SKM-1 treated with dmso at 0.1 percent for 144 hours (cell line): ENCODE measurements around the gene RBMS3.

Experiments
- DNase-seq: peaks from one replicate; lab custom pipeline; 2025; ENCODE audit not compliant: unreplicated experiment; lab: John Stamatoyannopoulos, UW

Gene RBMS3

DNA sequence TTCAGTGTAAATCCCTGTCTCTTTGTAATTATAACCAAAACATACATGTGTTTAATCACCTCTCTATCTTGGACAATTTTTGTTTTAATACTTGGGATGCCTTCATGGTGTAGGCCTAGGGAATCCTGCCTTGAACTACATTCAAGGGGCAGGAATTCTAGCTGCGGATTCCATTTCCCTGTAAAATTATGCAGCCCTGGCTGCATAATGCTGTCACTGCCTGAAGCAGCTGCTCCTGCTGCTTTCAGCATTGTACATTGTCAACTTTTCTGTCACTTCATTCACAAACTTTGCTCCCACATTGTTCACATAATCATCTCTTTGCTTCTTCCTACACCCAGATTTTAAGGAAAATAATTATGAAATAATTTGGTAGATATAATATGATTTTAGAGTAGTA is 638.7 kb downstream of the RBMS3 start:
- DNase-seq, result no peak

DNA sequence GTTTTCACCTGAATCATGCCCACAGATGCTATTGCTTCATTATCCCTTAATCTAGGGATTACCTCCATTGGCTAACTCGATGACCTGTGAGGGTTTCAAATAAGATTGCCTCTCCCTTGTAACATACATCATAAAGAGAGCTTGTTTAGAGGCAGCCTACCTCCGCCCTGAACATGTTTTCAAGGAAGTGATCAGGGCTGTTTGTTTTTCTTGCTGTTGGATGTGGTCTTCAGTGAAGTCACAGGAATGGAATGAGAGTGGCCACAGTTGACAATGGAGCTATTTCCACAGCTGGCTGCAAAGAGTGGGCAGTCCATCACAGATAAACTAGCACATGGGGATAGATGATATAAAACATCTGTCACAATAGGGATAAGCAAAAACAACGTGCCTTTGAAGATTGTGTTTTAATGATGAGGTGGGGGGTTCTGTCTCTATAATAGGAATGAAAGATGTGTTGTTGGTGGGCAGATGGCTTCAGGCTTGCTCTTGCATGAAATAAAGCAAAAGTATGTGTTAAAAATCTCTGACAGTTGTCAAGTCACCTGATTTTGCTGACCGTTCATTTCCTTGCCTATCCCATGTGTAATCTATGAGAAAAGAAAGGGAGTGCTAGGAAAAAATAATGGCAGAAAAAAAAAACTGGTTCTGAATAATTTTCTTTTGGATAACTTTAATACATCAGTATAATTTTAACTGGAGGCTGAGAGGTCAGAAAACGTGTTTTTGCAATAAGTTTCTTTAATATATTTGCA is 642.3 kb downstream of the RBMS3 start:
- DNase-seq, result no peak

DNA sequence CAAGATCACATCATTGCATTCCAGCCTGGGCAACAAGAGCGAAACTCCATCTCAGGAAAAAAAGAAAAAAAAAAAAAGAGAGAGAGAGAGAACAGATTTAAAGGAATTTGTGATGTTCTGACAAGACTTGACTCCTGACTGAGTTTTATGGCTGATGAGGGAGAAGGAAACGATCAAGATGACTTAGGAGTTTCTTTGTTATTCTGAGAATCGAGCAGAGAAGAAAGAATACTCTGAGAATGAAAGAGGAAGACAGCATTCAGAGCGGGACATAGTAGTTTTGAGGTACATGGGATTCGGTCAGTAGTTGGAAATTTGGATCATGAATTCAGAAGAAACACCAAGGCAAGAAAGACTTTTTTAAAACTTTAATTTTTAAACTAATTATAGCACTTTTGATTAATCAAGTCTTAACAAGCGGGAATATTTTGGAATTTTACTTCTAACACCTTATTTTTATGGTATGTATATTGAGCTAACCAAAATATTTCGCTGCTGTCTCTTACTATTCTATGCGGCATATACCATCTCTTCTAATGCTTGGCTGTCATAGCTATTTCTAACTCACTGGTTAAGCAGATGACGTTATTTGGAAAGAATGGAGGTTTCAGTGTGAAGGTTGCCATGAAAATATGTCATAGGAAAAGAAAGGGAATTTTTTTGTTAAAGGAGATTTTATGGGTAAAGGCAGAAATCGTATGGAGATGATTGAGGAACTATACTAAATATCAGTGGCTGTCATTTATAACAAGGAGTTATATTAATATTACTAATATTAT is 644.1 kb downstream of the RBMS3 start:
- DNase-seq, result no peak

DNA sequence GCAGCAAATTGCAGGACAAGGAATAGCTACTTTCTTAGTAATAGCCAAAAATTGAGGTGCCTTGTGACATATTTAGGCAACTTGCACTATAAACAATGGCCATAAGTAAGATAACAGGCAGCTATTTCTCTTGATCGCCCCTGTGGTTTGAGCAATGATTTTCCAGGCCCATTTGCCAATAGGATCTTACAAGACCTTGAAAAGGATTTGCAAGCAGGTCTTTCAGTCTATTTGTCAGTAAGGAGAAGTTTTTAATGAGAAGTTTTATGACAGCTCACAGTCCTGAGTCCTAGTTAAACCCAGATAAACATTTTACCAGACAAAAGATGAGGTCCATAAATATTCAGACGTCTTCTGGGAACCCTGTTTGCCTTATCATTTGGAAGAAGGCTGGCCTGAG is 645.5 kb downstream of the RBMS3 start:
- DNase-seq, result no peak

DNA sequence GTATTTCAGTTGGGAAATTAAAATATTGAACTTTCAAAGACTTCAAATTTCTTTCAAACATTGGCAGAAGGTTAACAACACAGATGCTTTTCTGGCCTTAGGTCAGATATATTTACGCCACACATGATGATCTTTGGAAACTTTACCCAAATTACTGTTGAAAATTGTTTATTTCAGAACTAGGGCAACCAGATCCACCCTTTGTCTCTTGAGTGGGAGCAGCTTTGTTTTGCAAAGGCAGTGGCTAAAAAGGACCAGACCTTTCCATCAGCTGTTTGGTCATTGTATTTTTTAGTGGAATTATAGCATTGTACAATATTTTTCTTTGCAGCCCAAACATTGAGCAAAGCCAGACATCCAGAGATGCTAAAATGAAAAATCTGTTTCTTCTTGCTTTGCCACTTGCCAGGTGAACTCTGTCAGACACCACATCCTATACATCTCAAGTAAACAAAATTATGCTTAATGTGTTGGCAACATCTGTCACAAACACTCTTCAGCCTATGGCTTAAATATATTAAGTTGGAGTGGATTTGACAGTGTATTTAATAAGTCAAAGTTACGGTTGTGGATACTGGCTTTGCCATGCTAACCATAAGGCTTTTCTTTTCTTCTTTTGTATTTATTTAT is 651.9 kb downstream of the RBMS3 start:
- DNase-seq, result no peak

DNA sequence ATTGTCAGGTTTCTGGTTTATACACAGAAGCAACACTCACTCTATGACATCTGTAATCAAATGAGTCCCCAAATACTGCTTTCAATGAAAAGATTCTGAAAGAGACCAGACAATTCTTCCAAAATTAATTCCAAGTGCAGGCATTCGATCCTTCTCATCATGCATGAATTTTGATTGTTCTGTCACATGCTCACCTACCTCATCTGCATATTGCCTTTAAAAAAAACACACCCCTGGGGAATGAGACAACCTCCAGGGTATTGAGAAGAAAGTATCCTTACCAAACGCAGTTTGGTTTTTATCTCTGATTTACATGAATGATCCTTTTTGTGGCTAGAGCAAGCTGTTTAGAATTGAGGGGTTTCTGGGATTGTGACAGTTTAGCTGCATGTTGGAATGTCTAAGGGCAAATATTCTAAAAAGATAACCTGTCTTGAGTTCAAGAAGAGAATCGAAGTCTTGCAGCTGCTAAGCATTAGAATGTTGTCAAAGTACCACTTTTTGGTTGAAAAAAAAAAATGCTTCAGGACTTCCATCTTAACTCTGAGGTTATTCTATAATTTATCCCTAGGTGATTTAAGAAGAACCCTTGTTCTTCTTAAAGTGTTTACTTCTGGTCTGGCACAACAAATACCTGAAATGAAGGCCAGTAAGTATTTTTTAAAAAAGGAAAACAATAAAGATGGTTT is 653.1 kb downstream of the RBMS3 start:
- no peak for DNase-seq

DNA sequence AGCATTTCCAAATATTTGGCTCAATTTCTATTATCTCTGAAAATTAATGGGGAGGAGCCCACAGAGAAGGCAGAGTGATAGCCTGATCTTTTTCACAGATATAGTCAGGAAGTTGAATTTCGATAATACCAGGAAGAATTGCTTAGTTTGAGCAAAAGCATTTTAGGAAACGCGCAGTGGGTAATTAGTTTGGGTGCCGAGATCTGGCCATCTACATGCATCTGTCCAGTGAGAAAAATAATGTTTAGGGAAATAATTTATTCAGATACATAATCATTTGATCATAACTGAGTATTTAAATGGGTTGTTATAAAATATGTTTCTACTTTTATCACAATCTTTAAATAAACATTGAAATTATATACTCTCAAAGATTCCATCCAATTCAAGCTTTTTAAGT is 653.9 kb downstream of the RBMS3 start:
- no peak for DNase-seq

DNA sequence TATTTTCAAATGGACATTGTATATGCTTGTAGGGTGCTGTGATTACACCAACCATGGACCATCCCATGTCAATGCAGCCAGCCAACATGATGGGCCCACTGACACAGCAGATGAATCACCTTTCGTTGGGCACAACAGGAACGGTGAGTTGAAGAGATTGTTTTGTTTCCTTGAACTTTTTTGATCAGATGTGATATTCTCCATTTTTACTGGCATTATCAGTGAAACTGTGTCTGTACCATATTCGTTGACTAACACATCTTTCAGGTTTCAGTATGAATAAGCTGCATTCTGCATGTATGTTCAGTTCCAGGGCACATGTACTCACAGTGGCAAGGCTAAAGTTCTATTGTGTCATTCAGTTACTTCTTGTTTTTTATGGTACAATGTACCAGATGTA is 655.2 kb downstream of the RBMS3 start:
- DNase-seq, result no peak

DNA sequence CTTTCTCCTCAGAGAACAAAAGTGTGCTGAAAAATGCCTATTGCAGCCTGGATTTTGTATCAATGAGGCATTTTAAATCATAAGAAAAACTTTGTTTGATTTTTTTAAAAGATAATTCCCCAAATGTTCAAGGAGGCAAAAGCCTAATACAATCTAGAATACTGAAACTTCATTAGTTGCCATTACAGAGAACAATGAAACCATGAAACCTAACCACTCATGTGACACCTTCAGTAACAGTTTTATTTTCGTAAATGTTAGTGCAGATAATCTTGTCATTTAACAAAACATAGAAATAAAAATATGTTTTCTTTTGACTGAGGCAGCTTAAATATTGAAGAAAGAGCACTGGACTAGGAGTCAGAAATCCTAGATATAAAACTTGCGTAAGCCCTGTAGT is 655.9 kb downstream of the RBMS3 start:
- no peak for DNase-seq

DNA sequence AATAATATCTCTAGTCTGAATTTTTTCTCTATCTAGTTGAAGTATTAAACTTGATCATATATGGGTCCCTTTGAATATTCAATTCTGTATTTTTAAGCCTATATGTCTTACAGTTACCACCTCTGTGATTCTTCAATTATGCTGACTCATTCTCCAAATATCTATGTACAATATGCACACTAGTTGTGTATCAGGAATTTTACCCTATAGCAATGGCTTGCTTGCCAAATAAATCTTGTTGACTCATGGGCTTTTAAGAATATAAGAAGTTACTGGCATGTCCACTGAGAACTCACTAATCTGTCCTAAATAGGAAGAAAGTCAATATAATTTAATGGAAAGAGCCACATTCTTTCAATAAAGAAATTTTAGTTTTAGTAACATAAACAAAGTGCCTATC is 656.3 kb downstream of the RBMS3 start:
- no peak for DNase-seq

DNA sequence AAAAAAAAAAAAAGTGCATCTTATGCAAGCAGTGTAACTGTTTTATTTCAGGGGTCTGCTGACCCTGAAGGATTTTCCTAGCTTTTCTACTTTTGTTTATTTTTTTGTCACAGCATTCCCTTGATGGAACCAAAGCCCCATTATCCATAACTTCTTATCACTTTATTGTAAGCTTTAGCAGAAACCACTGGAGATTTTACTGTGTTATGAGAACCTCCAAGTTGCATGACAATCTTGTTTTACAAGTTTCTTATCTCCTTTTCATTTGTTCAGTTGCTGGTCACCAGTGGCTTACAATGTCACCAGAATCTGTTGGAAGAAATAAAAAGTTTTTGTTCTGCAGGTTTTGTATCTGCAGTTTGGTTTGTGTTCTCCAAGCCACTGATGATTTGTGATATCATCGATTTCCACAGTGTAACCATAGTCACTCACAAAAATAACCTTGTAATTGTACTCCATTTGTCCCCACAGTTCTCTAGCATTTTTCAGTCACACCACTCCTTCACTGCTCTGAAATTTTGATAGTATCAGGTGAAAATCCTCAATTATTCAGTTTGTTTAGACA is 660.0 kb downstream of the RBMS3 start:
- DNase-seq, result no peak

DNA sequence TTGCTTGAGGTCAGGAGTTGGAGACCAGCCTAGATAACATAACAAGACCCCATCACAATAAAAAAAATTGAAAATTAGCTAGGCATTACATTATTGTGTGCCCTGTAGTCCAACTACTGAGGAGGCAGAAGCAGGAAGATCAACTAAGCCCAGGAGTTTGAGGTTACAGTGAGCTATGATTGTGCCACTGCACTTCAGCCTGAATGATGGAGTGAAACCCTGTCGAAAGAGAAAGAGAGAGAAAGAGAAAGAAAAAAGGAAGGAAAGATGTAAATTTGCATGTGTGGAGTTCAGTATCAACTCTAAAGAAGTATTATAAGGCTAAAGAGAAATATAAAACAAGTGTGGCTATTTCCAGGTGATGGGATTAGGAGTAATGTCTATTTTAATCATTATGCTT is 661.4 kb downstream of the RBMS3 start:
- no peak for DNase-seq

DNA sequence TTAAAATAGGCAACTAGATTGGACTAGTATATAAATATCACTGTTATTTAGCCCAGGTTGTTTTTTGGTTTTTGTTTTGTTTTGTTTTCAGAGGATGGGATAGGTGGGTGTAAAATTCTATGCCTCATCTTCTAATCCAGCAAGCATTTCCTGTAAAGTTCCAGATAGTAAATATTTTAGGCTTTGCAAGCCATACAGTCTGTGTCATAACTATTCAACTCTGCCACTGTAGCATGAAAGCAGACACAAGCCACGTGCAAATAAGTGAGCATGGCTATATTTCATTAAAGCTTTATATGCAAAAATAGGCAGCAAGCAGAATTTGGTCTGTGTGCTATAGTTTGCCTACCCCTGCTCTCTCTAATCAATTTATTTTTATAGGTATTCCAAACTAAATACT is 668.3 kb downstream of the RBMS3 start:
- no peak for DNase-seq

DNA sequence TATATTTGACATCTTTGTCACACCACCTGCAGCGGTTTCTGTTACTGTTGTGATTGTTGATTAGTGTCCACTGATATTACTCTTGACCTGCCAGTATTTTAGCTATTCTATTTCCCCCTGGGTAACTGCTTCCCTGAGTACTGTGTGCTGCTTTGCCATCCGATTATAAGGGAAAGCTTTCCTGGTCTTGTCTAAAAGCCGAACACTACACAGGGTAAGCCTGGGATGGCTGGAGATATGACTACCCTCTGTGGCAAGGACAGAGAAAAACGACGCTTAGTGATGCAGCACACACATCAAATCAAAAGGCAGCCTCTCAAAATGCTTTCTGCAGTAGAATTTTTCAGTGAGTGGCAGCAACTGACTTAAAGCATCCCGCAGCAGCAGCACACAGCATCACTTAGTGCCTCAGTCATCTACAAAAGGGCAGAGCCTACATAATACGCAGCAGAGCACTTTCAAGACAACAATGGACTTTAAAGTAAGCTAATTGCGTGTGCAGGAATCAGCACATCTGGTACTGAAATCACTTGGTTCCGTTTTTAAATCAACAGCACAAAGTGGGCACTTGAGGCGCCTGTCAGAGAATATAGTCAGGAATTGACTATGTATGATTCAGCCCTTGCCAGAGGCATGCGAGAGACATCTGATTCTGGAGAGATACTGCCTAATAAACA is 669.2 kb downstream of the RBMS3 start:
- DNase-seq, result no peak

DNA sequence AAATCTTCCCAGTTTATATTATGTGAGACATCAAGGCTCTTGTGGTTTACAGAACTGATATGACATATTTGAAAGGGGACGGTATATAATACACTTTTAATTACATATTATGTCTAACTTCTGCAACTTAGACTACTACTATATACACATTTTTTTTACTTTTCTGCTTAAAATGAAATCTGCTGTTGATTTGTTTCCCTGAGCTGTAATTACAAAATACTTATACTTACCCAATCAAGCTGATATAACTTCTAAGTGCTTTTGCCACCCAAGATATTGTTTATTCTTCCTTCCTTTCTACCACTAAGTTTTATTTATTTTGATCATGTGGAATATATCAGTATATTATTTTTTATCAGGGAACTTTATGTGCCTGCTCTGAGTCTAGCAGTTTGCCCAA is 671.6 kb downstream of the RBMS3 start:
- DNase-seq, result no peak

DNA sequence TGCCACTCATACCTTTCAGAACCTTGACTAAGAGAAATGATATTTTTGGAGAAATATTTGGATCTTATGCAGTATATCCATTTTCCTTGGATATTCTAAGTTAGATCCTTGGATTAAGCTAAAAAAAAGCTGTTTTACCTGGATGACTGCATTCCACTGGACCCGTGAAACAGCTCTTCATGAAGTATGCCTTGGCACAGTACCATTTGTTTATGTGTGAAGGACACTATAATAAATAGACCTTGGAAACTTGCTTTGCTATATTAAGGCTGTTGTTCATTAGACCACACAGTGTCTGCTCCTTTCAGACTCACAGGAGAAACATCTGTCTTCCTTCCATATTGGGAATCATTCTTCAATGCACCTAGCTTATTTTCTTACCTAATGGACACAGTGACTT is 674.5 kb downstream of the RBMS3 start:
- DNase-seq, result no peak

DNA sequence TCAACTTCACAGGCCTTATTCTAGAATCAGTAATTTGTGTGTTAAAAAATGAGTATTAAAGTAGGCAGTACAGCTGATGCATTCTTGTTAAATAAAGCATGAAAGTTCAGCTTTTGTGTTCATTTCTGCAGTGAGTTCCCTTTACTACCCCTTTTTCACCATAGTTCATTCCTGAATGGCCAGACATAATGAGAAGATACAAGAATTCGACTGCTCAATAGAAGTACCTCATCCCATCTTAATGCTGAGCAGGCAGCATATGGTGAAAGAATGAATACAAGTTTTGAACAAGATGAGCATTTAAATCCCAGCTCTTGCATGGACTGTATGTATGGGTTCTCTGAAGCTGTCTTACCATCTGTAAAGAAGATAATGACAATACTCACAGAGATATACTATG is 677.9 kb downstream of the RBMS3 start:
- no peak for DNase-seq

DNA sequence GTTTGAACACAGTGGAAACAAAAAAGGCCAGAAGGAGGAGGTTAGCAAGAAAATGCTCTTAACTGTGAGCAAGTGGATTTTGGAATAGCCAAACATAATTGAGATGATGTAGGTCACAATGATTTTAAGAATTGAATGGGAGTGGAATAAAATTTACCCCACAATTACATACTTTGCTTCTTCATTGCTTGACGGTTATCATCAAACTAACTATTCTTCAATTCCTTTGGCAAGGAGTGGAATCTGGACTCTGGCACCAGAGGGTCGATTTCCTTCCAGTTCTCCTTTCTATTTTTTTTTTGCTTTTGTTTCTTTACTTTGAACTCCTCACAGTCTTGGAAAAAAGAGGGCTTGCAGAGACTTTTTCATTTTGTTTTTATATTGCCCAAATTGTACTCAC is 691.0 kb downstream of the RBMS3 start:
- no peak for DNase-seq

DNA sequence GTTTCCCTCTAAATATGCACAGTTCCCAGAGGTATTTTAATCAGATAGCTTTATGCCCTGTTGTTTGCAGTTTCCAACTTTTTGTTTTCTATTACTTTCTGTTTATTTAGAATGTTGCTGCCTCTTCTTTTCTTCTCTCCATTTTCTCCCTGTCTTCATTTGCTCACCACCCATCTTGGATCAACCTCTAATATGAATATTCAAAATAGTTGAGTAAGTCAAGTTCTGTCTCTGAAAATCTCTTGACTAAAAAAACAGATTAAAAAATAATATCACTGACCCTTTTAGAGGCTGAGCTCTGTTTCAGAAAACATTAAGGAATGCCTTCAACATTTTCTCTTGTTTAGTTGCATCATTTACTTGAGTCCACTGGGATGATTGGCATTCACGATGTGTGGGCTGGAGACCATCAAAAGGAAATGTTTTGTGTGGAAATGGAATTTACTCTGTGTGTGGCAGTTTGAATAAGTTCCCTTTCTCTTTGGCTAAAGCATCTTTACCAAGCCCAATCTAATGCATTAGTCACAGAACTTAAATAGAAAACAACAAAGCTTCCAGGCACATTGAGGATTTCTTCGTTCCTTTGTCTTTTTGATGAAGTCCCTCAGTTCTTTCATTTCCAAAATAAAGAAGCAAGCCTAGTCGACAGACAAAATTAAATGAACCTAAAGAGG is 691.6 kb downstream of the RBMS3 start:
- DNase-seq, result no peak

DNA sequence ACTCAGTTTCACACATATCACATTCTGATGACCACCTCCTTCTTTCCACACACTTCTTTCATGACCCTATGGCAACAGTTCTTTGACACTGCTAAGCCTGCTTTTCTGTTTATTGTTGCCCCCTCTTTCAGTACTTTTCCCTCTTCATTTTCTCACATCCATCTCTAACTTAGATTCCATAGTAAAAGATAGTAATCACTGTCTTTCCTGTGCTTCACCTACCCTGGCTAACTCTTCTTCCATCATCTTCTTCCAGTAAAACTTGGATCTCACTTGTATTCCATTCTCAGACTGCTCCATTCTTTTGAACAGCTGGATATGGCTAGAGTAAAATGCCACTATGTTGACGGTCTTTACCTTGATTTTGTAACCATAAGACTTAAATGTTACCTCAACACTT is 692.9 kb downstream of the RBMS3 start:
- no peak for DNase-seq
